BLaER1 treated with 17β-estradiol and CSF1 and Interleukin-3, amounts not matched to agents 10 nM and 100 nM (cell line): Measurements from ENCODE around the gene EML2.
A peak's percentile ranks its signal among the peaks of the same experiment; 100 is the strongest.
"Not testable (repeated sequence)": the region's sequence is repeated elsewhere in the genome, so short reads cannot be mapped to it uniquely, and the experiment has no call there.

Experiments
- H3K27ac ChIP-seq, 11 experiments: shearing (Covaris generic); formaldehyde crosslinking; 2 replicates each; pipeline ENCODE4 v1.8.1; 2022
- H3K27me3 ChIP-seq, 11 experiments: shearing (Covaris generic); formaldehyde crosslinking; 2 replicates each; pipeline ENCODE4 v1.8.1; 2022
- H3K36me3 ChIP-seq, 11 experiments: shearing (Covaris generic); formaldehyde crosslinking; 2 replicates each; pipeline ENCODE4 v1.8.1; 2022
- H3K4me1 ChIP-seq, 10 experiments: shearing (Covaris generic); formaldehyde crosslinking; 2 replicates each; pipeline ENCODE4 v1.8.1; 2022
- H3K4me2 ChIP-seq, 11 experiments: shearing (Covaris generic); formaldehyde crosslinking; 2 replicates each; pipeline ENCODE4 v1.8.1; 2022
- H3K4me3 ChIP-seq, 10 experiments: shearing (Covaris generic); formaldehyde crosslinking; 2 replicates each; pipeline ENCODE4 v1.8.1; 2022
- H3K9ac ChIP-seq, 11 experiments: shearing (Covaris generic); formaldehyde crosslinking; 2 replicates each; pipeline ENCODE4 v1.8.1; 2022
- H3K9me3 ChIP-seq, 11 experiments: shearing (Covaris generic); formaldehyde crosslinking; replicated peaks in 1 of 11; 2 replicates each; pipeline ENCODE4 v1.8.1; 2022
- H4K20me1 ChIP-seq, 11 experiments: shearing (Covaris generic); formaldehyde crosslinking; 2 replicates each; pipeline ENCODE4 v1.8.1; 2022
- Cebpa-rat ChIP-seq, 11 experiments: shearing (Covaris generic); IDR thresholded peaks; 2 replicates each; pipeline ENCODE4 v1.8.1; 2022

The EML2 gene, protein sequence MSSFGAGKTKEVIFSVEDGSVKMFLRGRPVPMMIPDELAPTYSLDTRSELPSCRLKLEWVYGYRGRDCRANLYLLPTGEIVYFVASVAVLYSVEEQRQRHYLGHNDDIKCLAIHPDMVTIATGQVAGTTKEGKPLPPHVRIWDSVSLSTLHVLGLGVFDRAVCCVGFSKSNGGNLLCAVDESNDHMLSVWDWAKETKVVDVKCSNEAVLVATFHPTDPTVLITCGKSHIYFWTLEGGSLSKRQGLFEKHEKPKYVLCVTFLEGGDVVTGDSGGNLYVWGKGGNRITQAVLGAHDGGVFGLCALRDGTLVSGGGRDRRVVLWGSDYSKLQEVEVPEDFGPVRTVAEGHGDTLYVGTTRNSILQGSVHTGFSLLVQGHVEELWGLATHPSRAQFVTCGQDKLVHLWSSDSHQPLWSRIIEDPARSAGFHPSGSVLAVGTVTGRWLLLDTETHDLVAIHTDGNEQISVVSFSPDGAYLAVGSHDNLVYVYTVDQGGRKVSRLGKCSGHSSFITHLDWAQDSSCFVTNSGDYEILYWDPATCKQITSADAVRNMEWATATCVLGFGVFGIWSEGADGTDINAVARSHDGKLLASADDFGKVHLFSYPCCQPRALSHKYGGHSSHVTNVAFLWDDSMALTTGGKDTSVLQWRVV

DNA sequence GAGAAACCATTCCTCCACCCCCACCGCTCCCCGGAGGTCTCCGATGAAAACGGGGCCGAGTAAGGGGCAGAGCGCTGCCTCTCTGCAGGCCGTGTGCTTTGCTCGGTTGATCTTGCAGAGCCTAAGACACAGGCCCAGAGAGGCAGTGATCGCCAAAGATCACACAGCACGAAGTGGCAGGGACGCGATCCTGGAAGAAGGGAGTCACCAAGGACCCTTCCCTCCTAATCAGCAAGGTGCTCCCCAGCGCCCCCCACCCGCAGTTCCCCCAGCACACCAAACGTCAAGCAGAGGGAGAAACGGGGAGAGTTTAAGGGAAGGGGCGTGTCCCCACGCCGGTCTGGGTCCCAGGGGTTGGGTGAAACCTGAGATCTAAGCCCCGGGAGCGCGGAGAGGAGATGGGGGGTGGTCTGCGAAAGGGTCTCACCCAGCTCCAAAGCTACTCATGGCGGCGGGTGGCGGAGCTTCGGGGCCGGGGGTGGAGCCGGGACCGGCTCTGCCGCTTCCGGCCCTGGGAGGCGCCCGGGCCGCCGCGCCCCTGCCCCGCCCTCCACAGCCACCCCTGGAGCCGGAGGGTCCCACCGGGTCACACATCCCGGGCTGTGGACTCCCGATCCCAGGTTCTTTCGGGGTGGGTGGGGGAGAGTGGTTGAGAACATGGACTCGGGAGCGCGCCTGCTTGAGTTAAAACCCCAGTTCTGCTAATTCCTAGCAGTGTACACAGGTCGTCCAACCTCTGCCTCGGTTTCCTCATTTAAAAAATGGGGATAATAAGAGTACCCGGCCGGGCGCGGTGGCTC is at the start of gene EML2:
Gene EML2, minus strand, starts transcription at position 468 of the 800 bp plus-strand sequence. Its CDS starts 21 bp downstream, at position 447.
- no peaks in the 10 kb centered on the region for H3K9me3 ChIP-seq
- H3K27me3 ChIP-seq, result peaks cover 7 to 10% (median 9%) of the 10 kb centered on the region in 11 experiments
- H4K20me1 ChIP-seq, result peaks cover 0 to 12% (median 0%) of the 10 kb centered on the region in 11 experiments; a peak in 2 of 22 replicates
- H3K36me3 ChIP-seq, result peaks cover 0 to 6% (median 0%) of the 10 kb centered on the region in 11 experiments; a peak in 2 of 22 replicates
- H3K27ac ChIP-seq, result peak within 1 kb of the TSS; percentile 46 to 77 (median 64); a peak in 21 of 22 replicates
- peak within 1 kb of the TSS; percentile 83 to 98 (median 92) for H3K4me2 ChIP-seq
- H3K4me1 ChIP-seq, result peaks cover 38 to 63% (median 57%) of the 10 kb centered on the region in 10 experiments
- H3K9ac ChIP-seq, result peak within 1 kb of the TSS; percentile 66 to 84 (median 80)
- peak within 1 kb of the TSS; percentile 63 to 82 (median 72) for H3K4me3 ChIP-seq
- no peak for TF ChIP-seq Cebpa-rat (IDR thresholded peaks at IDR 0.05)

DNA sequence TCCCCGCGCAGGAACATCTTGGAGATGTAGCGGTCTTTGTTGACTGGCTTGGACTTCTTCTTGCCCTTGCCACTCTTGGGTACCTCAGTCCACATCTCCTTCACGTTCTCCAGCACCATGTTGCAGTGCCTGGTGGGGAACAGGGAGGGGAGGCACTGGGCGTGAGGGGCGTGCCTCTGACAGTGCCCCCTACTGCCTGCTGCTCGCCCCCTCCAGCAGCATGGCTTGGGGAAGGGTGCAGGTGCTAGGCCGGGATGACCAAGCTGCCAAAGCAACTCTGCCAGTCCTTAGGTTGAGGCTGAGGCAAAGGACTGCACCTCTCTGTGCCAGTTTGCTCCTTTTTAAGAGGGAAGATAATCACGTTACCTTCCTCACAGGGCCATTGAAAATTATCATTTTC is 48.4 kb upstream of the EML2 start:
- Histone ChIP-seq H3K4me3 (no peak overlapping the region), H3K27me3 (no peaks in the 10 kb centered on the region), H3K4me1 (peaks cover 10 to 12% (median 11%) of the 10 kb centered on the region in 10 experiments), H3K9me3 (no peaks in the 10 kb centered on the region), H3K36me3 (peaks cover 53 to 77% (median 68%) of the 10 kb centered on the region in 11 experiments), H3K9ac (no peak overlapping the region), H3K4me2 (no peak overlapping the region), H3K27ac (no peak overlapping the region), H4K20me1 (peaks cover 0 to 85% (median 65%) of the 10 kb centered on the region in 11 experiments; a peak in 17 of 22 replicates)
- TF ChIP-seq Cebpa-rat (IDR thresholded peaks at IDR 0.05), result no peak

DNA sequence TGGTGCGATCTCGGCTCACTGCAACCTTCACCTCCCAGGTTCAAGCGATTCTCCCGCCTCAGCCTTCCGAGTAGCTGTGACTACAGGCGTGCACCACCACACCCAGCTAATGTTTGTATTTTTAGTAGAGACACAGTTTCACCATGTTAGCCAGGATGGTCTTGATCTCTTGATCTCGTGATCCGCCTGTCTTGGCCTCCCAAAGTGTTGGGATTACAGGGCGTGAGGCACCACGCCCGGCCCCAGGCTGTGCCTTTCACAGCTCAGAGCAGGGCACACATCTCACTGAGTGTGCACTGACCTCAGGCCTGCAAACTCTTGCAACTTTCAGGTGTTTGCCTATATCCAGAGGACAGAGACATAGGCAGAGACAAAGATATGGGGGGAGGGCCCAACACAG is 45.8 kb upstream of the EML2 start:
- H4K20me1 ChIP-seq, result peaks cover 0 to 83% (median 68%) of the 10 kb centered on the region in 11 experiments; a peak in 17 of 22 replicates
- H3K36me3 ChIP-seq, result peaks cover 53 to 75% (median 68%) of the 10 kb centered on the region in 11 experiments
- not testable (repeated sequence) for H3K9me3 ChIP-seq, H3K4me2 ChIP-seq, H3K4me3 ChIP-seq, H3K27me3 ChIP-seq, H3K27ac ChIP-seq, H3K9ac ChIP-seq
- peaks cover 5 to 15% (median 13%) of the 10 kb centered on the region in 10 experiments for H3K4me1 ChIP-seq

DNA sequence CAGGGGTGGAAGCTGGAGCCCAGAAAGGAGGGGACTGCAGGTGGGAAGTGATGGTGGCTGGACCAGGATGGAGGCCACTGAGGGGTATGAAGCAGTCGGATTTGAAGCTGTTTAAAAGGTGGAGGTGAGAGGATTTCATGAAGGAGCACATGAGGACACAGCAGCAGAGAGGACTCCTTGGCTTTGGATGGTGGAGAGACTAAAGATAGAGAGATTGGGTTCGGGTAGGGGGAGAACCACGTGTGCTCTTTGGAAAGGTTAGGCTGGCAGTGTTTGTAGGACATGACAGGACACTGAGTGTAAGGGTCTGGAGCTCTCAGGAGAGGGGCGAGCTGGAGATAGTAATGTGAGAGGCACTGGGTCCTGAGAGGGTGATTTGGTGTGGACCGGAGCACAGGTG is 43.7 kb upstream of the EML2 start:
- Histone ChIP-seq H3K27me3 (peaks cover 13 to 24% (median 20%) of the 10 kb centered on the region in 11 experiments), H4K20me1 (peaks cover 0 to 68% (median 58%) of the 10 kb centered on the region in 11 experiments; a peak in 17 of 22 replicates), H3K4me3 (no peak overlapping the region), H3K9me3 (no peaks in the 10 kb centered on the region), H3K9ac (no peak overlapping the region), H3K36me3 (peaks cover 39 to 55% (median 49%) of the 10 kb centered on the region in 11 experiments), H3K27ac (no peak overlapping the region), H3K4me2 (no peak overlapping the region), H3K4me1 (peaks cover 9 to 17% (median 14%) of the 10 kb centered on the region in 10 experiments)
- no peak for TF ChIP-seq Cebpa-rat (IDR thresholded peaks at IDR 0.05)

DNA sequence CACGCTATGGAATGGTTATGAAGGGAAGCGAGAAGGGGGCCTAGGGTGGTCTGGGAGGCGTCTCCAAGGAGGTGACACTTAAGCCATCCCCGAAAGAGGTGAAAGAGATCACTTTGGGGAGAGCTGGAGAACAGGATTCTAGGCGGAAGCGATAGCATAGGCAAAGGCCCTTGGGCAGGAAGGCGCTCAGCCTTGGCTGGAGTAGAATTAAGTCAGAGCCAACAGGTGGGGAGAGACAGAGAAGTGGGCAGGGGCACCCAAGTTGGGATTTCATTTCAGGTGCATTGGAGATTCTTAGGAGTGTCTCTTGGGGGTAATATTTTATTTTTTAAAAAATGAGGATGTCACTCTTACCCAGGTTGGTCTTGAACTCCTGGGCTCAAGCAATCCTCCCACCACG is 42.9 kb upstream of the EML2 start:
- peaks cover 20 to 32% (median 28%) of the 10 kb centered on the region in 11 experiments for H3K27me3 ChIP-seq
- H3K27ac ChIP-seq, result 0 out of 22 replicates have a peak overlapping the region, but pooled peaks of 1 of the 11 experiments have one; percentile 21
- H3K9ac ChIP-seq, result peak overlapping the region in 2 of 11 experiments; percentile 54 to 70; a peak in 2 of 22 replicates
- no peak overlapping the region for H3K4me3 ChIP-seq
- no peaks in the 10 kb centered on the region for H3K9me3 ChIP-seq
- no peak for TF ChIP-seq Cebpa-rat (IDR thresholded peaks at IDR 0.05)
- H4K20me1 ChIP-seq, result peaks cover 0 to 62% (median 50%) of the 10 kb centered on the region in 11 experiments; a peak in 16 of 22 replicates
- peaks cover 12 to 22% (median 15%) of the 10 kb centered on the region in 10 experiments for H3K4me1 ChIP-seq
- peak overlapping the region; percentile 69 to 93 (median 85) for H3K4me2 ChIP-seq
- H3K36me3 ChIP-seq, result peaks cover 31 to 47% (median 41%) of the 10 kb centered on the region in 11 experiments

DNA sequence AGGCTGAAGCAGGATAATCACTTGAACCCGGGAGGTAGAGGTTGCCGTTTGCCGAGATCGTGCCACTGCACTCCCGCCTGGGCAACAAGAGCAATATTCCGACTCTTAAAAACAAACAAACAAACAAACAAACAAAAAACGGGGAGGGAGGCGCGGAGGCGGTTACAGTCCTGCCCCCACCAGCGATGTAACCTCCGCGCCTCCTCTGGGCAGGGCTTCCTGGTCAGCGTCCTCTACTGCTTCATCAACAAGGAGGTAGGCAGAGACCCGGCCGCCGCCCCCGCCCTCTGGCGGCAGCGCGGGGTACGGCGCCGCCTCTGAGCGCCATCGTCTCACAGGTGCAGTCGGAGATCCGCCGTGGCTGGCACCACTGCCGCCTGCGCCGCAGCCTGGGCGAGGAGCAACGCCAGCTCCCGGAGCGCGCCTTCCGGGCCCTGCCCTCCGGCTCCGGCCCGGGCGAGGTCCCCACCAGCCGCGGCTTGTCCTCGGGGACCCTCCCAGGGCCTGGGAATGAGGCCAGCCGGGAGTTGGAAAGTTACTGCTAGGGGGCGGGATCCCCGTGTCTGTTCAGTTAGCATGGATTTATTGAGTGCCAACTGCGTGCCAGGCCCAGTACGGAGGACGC is 42.3 kb upstream of the EML2 start:
- Histone ChIP-seq H4K20me1 (peaks cover 0 to 56% (median 44%) of the 10 kb centered on the region in 11 experiments; a peak in 16 of 22 replicates), H3K27ac (peak overlapping the region in 4 of 11 experiments; percentile 21 to 39 (median 28); a peak in 3 of 22 replicates), H3K4me2 (peak overlapping the region; percentile 69 to 93 (median 85)), H3K9ac (peak overlapping the region; percentile 4 to 70 (median 54); a peak in 18 of 22 replicates), H3K4me1 (peaks cover 12 to 26% (median 18%) of the 10 kb centered on the region in 10 experiments), H3K9me3 (no peaks in the 10 kb centered on the region), H3K4me3 (peak overlapping the region; percentile 10 to 64 (median 46); a peak in 17 of 20 replicates), H3K27me3 (peaks cover 27 to 38% (median 34%) of the 10 kb centered on the region in 11 experiments), H3K36me3 (peaks cover 25 to 41% (median 35%) of the 10 kb centered on the region in 11 experiments)
- no peak for TF ChIP-seq Cebpa-rat (IDR thresholded peaks at IDR 0.05)

DNA sequence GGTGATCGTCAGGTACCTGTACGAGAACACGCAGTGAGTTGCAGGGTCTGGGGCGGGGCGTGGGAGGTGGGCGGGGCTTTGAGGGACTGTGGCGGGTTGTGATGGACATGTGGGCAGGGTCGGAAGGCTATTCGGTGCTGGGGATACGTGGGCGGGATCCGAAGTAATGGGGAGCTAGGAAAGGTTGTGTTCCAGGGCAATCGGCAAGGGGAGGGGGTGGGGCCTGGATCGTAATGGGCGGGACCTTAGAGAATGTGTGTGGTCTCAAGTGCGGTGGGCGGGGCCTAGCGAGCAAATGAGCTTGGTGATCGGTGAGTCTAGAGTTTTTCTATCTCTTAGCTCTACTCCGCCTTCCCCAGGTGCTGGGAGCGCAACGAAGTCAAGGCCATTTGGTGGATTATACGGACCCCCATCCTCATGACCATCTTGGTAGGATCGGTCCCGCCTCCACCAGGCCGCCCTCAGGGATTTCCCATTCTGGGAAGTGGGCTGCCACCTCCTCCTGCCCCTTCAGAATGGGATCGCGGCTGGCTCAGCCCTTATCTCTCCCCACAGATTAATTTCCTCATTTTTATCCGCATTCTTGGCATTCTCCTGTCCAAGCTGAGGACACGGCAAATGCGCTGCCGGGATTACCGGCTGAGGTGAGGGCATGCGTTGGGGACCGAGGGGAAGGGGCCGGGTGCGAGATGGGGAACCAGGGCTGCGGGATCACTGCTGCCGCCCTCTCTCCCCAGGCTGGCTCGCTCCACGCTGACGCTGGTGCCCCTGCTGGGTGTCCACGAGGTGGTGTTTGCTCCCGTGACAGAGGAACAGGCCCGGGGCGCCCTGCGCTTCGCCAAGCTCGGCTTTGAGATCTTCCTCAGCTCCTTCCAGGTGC is 38.4 kb upstream of the EML2 start:
- no peak for TF ChIP-seq Cebpa-rat (IDR thresholded peaks at IDR 0.05)
- Histone ChIP-seq H3K27me3 (peaks cover 52 to 74% (median 68%) of the 10 kb centered on the region in 11 experiments), H3K4me3 (no peak overlapping the region), H3K9ac (no peak overlapping the region), H3K9me3 (no peaks in the 10 kb centered on the region), H3K27ac (no peak overlapping the region), H3K4me2 (peak overlapping the region in 6 of 11 experiments; percentile 12 to 48 (median 26); a peak in 10 of 22 replicates), H4K20me1 (peaks cover 0 to 25% (median 10%) of the 10 kb centered on the region in 11 experiments; a peak in 10 of 22 replicates), H3K36me3 (peaks cover 0 to 2% (median 0%) of the 10 kb centered on the region in 11 experiments; a peak in 2 of 22 replicates), H3K4me1 (peaks cover 12 to 28% (median 18%) of the 10 kb centered on the region in 10 experiments)
